Measurements from ENCODE around the gene TAAR8.
A peak's percentile ranks its signal among the peaks of the same experiment; 100 is the strongest.
"Not testable (repeated sequence)": the region's sequence is repeated elsewhere in the genome, so short reads cannot be mapped to it uniquely, and the experiment has no call there.

The TAAR8 gene, protein sequence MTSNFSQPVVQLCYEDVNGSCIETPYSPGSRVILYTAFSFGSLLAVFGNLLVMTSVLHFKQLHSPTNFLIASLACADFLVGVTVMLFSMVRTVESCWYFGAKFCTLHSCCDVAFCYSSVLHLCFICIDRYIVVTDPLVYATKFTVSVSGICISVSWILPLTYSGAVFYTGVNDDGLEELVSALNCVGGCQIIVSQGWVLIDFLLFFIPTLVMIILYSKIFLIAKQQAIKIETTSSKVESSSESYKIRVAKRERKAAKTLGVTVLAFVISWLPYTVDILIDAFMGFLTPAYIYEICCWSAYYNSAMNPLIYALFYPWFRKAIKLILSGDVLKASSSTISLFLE

GRCh38 chr6:132552372-132552771, at the start of gene TAAR8:
Gene TAAR8, plus strand, starts transcription at chr6:132552672. Its CDS starts 21 bp downstream, at chr6:132552693.
- no peak for DNase-seq (ENCODE audit: low spot score)

GRCh38 chr6:132504757-132505156, 47.7 kb upstream of the TAAR8 start:
- DNase-seq (ENCODE audit: low spot score) = no peak

- DNase-seq (ENCODE audit: low spot score) = no peak
Observed at GRCh38 chr6:132505158-132505557, 47.3 kb upstream of the TAAR8 start.

DNA sequence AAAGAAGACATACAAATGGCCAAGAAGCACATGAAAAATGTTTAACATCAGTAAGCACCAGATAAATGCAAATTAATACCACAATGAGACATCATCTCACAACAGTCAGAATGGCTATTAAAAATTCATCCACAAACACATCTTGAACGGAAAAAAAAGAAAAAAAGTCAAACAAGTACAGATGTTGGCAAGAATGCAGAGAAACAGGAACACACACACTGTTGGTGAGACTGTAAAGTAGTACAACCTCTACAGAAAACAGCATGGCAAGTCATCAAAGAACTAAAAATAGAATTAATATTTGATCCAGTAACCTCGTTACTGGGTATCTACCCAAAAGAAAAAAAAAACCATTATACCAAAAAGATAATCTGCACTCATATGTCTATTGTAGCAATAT, 46.0 kb upstream of the TAAR8 start:
- DNase-seq (ENCODE audit: low spot score) = no peak

DNA sequence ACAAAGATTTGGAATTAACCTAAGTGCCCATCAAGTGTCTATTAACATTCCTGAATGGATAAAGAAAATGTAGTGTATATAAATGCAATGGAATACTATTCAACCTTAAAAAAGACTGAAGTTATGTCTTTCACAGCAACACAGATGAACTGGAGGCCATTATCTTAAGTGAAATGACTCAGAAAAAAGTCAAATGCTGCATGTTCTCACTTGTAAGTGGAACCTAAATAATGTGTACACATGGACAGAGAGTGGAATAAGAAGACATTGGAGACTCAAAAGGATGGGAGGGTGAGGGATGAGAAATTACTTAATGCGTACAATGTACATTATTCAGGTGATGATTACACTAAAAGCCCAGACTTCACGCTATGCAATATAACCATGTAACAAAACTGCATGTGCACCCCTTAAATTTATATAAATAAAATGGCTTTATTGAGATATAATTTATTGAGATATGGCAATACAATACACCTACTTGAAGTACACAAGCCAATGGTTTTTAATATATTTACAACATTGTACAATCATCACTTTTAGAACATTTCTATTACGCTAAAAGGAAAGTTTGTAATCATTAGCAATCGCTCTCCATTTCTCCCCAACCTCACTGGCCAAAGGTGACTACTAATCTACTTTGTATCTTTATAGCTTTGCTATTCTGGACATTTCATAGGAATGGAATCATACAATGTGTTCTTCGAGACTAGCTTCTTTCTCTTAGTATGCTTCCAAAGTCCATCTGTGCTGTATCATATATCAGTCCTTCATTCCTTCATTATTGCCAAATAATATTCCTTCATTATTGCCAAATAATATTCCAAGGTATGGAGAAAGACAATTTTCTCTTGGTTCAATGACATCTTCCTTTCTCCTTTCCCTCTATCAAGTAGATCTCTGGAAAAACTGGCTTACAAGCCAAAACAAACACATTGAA, 45.3 kb upstream of the TAAR8 start:
- DNase-seq (ENCODE audit: low spot score) = no peak

DNA sequence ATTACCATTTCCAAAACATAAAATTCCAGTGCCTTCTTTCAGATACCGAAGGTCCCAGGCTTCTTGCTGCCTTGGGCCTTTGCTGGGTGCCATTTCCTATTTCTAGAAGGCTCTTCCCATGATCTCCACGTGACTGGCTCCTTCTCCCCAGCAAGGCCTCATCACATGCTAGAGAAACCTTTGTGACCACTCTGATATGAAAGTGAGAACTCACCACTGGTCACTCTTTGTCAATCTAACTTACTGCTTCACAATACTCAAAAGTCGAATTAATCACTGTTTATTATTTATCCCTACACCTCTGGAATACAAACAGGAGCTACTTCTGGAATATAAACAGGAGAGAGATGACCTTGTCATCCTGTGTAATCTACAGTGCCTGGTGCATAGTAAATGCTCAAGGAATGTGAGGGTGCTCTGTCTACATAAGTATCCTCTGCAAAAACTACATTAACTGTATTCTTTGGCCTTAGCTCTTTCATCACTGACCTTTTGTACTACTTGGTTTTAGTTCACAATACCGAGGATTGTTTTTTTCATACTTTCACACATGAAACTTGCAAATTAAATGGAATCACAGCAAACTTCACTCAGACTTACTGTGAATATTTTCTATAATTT, 41.2 kb upstream of the TAAR8 start:
- peak; percentile 16 for DNase-seq (ENCODE audit: low spot score)

- no peak for DNase-seq (ENCODE audit: low spot score)
Observed at GRCh38 chr6:132511831-132512220, 40.6 kb upstream of the TAAR8 start.

GRCh38 chr6:132512342-132512637, 40.2 kb upstream of the TAAR8 start:
- no peak for DNase-seq (ENCODE audit: low spot score)

DNA sequence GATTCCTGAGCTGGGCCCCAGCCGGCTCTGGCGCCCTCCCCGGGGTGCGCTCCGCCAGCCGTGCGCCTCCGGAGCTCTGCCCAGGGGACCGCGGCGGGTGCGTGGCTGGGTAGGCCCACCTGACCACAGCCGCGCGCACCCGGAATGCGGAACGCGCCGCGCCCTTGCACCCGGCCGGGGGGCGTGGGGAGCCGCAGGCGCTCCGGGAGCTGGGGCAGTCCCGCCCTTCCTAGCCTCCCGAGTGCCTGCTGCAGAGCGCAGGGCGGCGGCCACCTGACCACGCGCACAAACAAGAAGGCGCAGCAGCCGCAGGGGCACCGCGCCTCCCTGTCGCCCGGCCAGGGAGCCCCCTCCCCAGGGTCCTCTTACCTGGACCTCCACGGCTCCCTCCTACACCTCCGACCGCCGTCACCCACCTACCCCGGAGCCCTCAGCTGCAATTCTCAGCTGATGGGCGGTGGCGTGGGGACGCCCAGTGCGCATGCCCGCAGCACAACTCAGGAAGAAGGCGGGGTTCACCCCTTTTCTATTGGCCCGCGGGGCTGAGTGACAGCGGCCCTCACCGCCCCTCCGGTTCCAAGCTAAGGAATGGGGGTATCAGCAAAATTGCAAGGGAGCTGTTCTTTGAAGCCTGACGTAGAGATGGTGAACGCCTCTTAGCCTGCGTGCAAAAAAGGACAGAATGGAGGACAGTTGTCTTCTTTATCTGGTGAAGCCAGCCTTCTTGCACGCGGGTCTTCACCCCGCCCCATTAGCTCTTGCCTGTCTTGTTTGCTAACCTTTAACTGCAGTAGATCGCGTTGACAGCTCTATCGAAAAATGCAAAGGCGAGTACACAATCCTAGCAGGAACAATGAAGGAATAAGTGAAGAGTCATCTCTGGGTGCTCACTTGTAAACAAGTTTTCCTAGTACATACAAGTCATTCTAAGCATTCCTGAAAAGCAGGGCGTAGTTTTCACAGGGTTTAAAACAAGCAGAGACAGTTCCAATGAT, 39.5 kb upstream of the TAAR8 start, which contains the start of gene STX7:
TSS of gene STX7 (minus strand) at position 479 of the 995 bp plus-strand sequence. CDS start 9,586 bp downstream, outside the sequence.
- peak; percentile 95 for DNase-seq (ENCODE audit: low spot score)

GRCh38 chr6:132513831-132514545, 38.5 kb upstream of the TAAR8 start:
- DNase-seq (ENCODE audit: low spot score) = no peak

GRCh38 chr6:132515386-132515785, 37.1 kb upstream of the TAAR8 start:
- DNase-seq (ENCODE audit: low spot score) = no peak

DNA sequence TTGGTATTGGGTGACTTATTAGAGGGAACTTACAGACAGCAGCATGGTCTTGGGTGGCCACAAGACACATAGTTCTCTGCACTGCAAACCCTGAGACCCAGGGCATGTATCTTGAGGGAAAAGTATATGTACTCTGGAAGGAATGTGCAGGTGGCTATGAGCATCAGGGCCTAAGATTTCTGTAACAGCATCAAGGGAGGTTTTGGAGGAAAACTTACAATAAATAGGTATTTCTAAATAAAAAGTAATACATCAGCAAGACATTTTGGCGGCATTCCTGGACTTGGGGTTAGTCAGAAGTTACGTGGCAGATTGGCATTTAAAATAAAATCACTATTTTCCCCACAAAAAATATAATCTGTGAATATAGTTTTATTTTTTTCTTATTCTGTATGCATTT, 31.5 kb upstream of the TAAR8 start:
- DNase-seq (ENCODE audit: low spot score) = no peak

- DNase-seq (ENCODE audit: low spot score) = no peak
Observed at GRCh38 chr6:132524646-132525045, 27.8 kb upstream of the TAAR8 start.

- no peak for DNase-seq (ENCODE audit: low spot score)
Observed at GRCh38 chr6:132525866-132526265, 26.6 kb upstream of the TAAR8 start.

- no peak for DNase-seq (ENCODE audit: low spot score)
Observed at GRCh38 chr6:132526461-132526860, 26.0 kb upstream of the TAAR8 start.

DNA sequence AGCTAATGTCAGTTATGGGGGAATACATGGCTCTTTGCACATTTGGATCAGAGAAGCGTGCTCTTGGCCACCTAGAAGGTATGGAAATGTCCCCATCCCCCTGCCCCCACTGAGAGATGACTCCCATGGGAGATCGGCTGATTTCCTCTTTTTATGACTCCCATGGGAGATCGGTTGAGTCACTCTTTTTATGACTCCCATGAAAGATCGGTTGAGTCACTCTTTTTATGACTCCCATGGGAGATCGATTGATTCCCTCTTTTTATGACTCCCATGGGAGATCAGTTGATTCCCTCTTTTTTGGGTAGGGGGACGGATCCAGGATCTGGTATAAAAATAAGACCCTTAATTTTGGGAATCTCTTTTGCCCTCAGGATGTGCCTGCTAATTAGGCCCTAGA, 24.7 kb upstream of the TAAR8 start:
- DNase-seq (ENCODE audit: low spot score) = no peak

DNA sequence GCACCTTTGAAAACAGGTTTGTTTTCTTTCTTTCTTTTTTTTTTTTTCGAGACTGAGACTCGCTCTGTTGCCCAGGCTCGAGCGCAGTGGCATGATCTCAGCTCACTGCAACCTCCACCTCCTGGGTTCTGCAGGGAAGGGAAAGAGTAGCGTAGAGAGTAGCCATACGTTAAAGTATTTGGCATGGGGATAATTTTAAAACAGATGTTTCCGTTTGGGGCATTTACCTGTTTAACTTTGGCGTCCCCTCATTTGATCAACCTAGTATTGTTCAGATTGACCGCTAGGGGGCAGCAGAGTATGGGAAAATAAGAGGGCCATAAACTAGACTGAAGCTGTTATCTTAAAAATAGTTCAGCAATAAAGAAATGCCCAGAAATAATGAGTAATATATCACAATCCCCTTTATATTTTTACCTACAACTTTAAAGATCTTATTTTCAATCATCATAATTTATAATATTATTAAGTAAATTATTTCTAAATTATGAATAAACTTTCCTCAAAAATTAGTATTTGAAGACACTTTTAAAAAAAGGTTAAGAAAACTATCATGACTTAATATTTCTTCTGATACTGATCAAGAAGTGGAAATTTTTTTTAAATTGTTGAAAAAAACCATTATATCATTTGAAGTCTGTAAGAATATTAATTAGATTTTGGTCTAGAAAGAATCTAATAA, 22.0 kb upstream of the TAAR8 start:
- peak; percentile 17 for DNase-seq (ENCODE audit: low spot score)

DNA sequence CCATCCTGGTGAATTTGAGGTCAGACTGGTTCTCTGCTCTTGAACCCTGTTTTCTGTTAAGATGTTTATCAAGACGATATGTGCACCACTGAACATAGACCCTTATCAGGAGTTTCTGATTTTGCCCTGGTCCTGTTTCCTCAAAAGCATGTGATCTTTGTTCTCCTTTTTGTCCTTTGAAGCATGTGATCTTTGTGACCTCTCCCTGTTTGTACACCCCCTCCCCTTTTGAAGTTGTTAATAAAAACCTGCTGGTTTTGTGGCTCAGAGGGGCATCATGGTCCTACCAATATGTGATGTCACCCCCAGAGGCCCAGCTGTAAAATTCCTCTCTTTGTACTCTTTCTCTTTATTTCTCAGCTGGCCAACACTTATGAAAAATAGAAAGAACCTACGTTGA, 17.9 kb upstream of the TAAR8 start:
- DNase-seq (ENCODE audit: low spot score) = not testable (repeated sequence)

DNA sequence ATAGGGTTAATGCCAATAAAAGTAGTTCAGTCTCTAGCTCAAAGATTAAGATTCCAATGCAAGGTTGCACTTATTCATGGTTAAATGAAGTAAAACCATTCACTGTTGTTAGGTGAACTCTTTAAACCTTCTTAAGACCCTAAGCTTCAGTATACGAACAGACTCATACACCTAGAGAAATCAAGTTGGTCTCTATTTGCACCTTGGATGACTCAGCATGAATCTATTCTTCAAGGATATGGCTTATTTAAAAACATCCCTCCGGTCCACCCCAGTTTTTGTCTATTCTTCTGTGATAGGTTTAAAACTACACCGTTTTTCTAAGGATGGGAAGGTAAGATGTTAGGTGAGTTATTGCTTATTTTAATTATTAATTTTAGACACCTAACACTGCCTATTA, 15.3 kb upstream of the TAAR8 start:
- DNase-seq (ENCODE audit: low spot score) = no peak

DNA sequence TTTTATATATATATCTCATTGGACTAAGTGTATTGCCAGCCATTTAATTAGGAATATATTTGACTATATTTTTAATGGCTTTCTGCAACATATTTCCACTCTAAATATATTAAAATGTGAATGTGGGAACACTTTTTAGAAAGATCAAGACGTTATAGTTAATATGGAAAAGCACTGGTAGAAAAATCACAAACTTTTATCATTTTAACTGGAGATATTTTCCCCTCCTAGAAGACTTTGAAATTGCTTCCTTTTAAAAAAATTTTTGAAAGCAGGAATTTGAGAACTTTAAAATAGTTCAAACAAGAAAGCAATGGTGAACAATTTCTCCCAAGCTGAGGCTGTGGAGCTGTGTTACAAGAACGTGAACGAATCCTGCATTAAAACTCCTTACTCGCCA, 14.5 kb upstream of the TAAR8 start, which contains the start of gene TAAR9:
TSS of gene TAAR9 (plus strand) at position 301 of the 400 bp plus-strand sequence. CDS start at position 314, 13 bp downstream.
- DNase-seq (ENCODE audit: low spot score) = no peak
